Stimulated activated CD8-positive, alpha-beta memory T cell treated with anti-CD3 and anti-CD28 coated beads, Interleukin-12 subunit alpha, Interleukin-12 subunit beta, amount 100 ng/mL, for 24 hours (primary cell): ENCODE results near the gene GNAZ.

Experiments used
- DNase-seq: peaks from one replicate; pipeline ENCODE4 v3.0.0-alpha.2; 2020; ENCODE audit errors: extremely low read depth

GNAZ gene

DNA sequence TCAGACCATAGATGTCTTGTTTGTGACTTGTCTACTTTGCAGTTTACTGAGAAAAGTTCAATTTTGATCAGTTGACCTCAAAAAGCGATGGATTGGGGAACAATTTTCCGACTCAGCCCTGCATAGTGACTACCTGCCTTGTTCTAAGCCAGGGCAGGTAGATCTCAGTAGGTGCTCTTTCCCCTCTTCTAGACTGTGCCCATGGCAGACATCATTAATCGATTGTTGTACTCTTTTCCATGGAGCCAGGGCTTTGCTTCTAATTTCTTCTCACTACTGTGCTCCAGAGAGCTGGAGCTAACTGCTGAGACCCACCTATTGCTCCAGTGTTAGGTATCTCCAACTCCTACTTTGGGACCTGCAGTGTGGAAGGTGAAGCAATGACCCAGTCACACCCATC lies 84.8 kb downstream of the GNAZ start:
- DNase-seq: no peak

DNA sequence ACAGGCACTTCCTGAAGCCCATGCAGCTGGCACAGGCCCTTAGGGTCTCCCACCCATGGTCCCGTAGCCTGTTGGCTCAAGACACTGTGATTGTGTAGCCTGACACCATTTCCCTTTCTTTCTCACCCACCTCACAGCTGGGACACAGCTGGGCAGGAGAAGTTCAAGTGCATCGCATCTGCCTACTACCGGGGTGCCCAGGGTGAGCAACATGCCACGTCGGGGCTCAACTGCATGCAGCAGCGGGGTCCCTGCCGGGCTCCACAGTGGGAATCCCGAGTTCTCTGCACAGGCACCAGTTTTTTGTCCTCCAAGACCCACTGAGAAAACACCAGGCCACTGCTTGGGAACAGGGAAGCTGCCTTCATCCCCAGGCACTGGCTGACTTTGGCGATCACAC lies 85.5 kb downstream of the GNAZ start:
- DNase-seq: no peak

DNA sequence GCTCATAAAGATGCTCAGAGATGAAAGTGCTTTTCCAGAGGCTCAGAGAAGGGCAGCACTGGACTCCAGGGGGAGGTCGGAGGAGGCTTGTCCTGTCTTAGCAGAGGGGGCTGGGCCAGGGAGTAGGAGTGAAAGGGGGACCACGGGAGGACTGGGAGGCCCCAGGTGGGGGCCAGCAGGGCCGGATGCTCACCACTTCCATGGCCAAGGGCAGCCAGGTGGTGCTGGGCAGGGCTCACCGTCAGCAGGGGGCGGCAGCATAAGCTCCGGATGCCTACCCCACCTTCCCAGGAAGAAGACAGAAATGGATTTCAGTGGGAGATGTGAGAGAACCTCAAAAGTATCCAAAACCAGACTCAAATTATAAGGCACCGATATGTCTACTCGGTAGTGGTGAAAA lies 86.0 kb downstream of the GNAZ start:
- DNase-seq: no peak

DNA sequence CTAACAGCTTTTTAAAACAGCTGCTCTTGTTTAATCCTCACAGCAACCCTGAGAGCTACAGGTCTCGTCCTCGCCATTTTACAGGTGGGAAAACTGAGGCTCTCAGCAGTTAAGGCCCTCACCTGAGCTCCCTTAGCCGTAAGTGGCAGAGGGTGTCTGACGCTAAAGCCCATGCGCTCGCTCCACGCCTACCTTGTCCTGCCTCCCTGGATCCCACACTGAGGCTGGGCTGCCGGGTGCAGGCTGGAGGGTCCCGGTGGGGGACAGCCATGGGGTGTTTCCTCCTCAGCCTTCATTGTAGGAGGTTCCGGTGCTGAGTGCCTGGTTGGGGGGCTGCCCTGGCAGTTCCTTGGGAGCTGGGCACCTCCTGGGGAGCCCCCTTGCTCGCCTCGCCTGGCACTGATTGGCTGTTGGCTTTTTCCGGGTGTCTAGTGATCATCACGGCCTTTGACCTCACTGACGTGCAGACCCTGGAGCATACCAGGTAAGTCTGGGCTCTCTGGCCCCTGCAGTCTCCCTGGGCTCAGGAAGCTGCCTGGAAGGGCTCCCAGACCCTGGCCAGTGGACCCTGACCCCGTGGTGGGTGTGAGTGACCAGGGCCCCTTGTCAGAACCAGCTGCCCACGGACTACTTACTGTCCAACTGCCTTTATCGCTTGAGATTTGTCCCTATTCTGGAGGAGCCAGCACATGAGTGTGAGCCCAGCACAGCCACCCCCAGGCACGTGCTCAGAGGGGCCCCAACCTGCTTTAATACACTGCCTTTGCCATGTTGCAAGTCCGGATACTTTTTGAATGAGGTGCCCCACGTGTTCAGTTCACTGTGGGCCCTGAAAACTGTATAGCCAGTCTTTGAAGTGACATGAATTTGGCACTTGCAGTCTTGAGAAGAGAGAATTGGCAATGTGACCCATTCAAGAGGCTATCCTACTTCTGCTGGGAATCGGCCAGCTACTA lies 87.5 kb downstream of the GNAZ start:
- DNase-seq: no peak

DNA sequence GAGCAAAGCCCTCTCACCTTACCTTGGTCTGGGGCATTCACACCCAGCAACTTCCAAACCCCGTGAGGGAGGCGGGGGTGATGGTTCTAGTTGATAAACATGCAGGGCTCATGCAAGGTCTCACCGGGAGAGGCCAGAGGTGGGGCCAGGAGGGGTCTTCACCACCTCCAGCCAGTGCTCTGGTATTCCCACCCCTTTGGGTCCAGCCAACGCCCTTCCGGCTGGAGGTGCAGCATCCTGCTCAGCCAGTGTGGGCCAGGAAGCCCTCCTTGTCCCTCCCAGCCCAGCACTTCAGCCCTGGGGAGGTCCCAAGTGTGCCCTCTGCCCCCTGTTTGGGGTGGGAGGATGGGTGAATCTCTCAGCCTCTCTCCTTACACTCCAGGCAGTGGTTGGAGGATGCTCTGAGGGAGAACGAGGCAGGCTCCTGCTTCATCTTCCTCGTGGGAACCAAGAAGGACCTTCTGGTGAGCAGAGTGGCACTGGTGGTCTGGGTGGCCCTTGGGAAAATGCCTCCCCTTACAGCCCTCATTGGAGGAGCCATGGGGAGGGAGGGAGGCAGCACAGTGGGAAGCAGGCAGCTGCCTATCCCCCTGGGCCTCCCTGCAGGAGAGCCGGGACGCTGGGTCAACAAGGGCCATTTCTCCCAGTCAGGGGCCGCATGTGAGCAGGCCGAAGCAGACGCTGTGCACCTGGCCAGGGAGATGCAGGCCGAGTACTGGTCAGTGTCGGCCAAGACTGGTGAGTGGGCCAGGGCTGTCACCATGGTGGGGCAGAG lies 88.4 kb downstream of the GNAZ start:
- DNase-seq: no peak

DNA sequence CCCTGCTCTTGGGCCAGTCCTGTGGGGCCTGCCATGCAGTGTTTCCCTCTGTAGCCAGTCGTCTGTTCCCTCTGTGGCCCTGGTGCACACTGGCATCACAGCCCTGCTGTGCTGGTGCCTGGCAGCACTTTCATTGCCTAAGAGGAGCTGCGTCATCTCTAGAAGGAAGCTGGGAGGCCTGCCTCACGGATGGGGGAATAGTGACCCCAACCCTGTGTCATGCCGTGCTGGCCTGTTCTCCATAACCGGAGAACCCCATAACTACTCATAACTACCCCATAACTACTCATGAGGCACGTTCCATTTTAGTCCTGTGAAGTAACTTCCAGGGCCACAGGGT lies 88.9 kb downstream of the GNAZ start:
- DNase-seq: no peak

DNA sequence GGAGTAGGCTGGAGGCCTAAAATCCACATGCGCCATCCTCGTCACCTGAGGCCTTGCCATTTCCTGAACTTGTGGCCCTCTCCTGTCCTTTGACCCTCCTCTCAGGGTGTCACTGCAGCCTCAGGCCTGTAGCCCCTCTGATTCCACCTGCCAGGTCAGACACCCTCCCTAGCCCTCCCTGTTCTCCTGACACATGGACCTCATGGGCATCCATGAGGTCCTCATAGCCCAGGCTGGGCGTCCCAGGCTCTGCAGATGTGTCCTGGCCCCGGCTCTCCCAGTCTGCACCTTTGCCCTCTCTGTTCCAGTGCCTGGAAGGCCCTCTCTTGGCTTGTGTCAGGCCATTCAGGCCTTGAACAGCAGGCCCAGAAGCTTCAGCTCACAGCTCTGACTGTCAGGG lies 90.7 kb downstream of the GNAZ start:
- no peak for DNase-seq

DNA sequence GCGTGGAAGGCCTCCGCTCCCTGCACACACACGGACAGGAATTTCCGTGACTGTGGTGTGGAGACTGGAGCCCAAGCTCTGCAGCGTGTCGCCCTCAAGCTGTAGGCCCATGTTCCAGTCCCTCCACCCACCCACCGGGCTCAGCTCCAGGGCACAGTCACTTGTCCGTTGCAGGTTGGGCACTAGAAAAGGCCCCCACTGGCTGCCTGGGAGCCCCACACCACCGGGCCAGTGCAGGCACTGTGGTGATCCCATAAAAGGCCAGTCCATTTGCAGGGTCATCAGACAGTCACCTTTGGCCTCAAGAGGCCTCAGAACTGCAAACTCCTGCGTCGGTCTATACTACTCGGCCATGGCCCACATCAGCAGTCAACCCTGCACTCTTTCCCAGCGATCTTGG lies 91.3 kb downstream of the GNAZ start:
- no peak for DNase-seq

DNA sequence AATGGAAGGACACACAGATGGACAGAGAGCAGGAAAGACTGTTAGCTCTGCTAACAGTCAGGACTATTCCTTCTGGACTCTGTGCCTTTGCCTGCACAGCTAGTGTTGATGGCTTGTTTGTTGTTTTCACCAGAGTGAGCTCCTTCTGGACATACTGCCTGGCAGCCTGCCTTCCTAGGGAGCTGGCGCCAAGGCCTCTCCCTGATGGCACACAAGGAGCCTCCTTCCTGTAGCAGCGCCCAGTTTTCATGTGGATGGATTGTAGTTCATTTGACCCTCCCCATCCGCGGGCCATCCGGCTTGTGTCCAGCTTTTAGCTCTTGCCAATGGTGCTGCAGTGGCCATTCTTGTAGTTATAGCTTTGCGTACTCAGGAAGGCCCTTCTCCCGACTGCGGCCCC lies 93.3 kb downstream of the GNAZ start:
- DNase-seq: no peak

DNA sequence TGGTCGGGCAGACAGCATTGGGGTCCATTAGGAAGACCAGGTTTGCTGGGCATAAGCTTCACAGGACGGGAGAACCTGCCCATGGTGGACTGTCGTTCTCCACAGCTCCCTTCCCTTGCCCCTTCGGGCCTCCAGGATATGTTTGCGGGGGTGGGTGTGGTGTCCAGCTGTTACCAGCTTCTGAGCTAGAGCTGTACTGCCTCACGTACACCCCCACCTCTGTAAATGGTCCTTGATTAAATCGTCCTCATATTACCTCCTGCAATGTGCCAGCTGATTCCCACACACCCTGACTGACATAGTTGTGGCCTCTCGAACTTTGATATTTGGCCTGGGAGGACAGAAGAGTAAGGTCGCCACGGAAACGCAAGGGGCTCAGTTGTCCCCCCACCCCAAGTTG lies 93.8 kb downstream of the GNAZ start:
- no peak for DNase-seq

DNA sequence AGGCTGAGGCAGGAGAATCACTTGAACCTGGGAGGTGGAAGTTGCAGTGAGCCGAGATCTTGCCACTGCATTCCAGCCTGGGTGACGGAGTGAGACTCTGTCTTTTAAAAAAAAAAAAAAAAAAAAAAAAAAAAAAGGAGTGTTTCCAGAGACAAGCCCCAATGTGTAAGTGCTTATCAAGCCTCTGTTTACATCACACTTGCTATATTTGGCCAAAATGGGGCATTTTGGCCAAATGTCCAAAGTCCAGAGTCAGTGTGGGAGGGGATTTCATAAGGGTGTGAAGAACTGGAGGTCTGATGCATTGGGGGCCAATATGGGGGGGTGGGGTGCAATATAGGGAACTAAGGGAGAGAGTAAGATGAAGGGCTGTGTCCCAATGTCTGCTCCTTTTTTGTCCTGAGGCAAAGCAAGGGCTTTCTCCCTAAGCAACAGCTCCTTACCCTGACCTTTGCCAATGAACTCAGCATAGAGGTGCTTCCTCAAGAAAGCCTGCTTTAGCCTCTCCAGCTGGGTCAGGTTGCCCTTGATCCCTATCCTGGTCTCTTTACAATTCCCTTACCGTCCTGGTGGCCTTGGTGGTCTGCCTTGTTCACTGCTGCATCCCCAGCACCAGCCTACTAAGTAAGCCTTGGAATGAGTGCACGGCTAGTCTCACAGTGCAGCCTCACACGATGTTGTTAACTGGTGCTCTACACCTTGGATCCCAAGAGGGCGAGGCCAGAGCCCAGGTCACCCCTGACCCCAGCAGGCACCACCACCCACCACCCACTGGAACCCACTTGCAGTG lies 95.9 kb downstream of the GNAZ start:
- DNase-seq: no peak

DNA sequence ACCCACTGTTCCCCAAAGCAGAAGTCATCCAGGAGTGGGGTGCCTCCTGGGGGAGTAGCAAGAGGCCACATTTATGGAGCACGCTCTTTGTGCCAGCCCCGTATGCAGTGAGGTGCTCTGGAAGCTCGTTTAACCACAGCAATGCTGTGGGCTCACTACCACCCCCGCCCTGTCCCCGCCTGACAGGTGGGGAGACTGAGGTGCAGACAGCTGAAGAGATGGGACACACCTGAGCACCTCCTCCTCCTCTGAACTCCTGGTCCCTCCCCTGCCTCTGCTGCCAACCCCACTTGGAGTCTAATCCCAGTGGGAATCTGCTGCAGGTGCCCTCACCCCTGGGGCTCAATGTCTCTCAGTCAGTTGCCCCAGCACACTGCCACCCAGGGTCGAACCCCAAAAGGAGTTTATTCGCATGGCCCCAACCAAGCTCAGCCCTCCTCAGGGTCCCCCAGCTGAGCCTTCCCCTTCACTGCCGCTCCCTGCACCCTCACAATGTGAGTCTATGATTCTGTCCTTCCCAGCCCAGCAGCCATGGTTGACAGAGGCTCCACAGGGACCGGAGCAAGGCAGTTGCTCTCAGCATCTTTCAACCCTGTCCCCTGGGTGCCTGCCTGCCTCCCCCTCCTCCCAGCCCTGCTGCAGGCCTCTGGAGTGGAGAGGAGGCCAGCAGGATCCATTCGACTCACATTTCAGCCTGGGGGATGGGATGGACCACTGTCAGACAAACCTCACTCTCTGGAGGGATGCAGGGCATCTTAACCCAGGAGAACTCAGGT lies 96.7 kb downstream of the GNAZ start:
- DNase-seq: no peak

DNA sequence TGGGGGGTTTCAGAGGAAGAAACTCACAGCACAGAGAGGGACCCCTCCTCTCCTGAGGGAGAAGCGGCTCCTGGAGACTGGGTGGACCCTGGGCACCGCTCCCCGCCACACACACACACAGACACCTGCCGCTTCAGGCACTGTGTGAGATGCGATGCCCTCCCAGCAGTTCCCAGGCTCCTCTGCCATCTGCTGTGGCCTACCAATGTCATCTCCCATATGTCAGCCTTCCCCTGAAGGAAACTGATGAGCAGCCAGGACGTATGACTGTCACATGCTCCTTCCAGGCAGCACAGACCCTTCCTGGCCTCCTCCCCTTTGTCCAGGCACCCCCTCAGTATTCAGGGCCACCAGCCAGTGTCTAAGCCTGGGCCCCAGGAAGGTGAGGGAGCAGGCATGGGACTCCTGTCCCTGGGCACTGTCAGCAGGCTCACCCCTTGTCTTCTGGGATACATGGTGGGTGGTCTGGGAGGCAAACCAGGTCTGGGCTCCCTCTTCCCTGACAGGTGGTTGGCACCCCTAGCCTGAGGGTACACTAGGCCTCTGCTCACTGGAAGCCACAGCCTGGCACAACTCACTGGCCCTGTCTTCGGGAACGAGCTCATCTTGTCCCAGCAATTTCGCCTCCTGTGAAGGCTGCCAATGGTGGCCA lies 98.2 kb downstream of the GNAZ start:
- no peak for DNase-seq

DNA sequence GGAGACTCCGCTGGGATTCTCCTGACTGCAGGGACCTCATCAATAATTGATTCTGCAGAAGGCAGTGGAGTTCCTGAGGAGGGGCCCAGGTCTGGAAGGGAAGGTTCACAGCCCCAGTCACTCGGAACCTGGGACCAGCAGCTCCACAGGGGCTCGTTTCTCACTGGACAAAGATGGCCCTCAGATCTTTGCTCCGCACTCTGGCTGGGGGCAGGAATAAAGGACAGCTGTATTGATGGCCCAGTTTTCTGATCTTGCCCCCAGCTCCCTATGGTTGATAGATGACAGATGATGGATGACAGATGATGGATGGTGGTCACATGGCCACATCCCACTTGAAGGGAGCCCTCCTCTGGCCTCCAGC lies 98.7 kb downstream of the GNAZ start:
- no peak for DNase-seq
